GM12891 (cell line): ENCODE results near the gene EFHD1.
"Not testable (repeated sequence)": the region's sequence is repeated elsewhere in the genome, so short reads cannot be mapped to it uniquely, and the experiment has no call there.

Experiments
- DNase-seq: peaks from one replicate; pipeline ENCODE4 v3.0.0; 2011; ENCODE audit warnings: low spot score; ENCODE audit not compliant: insufficient read length
- FAIRE-seq: peaks from 2 replicates; lab custom pipeline; 2011; peaks lifted over from hg19 to GRCh38; lab: Jason Lieb, UNC
- PAX5 ChIP-seq: IDR thresholded peaks from 2 replicates; pipeline ENCODE4 v1.6.1; 2011; ENCODE audit warnings: low read length, moderate library complexity, mild to moderate bottlenecking; ENCODE audit not compliant: insufficient read depth, severe bottlenecking
- POLR2A ChIP-seq: IDR thresholded peaks from 2 replicates; pipeline ENCODE4 v1.6.1; 2011; ENCODE audit warnings: low read depth, low read length, control low read depth
- POLR2AphosphoS5 ChIP-seq: IDR thresholded peaks from 2 replicates; pipeline ENCODE4 v1.6.1; 2011; ENCODE audit warnings: low read depth, low read length, control low read depth
- POU2F2 ChIP-seq: IDR thresholded peaks from 2 replicates; pipeline ENCODE4 v1.6.1; 2011; ENCODE audit warnings: low read depth, mild to moderate bottlenecking, control low read depth, low read length, moderate library complexity
- SPI1 ChIP-seq: IDR thresholded peaks from 2 replicates; pipeline ENCODE4 v1.6.1; 2011; ENCODE audit warnings: low read depth, low read length, control low read depth
- TAF1 ChIP-seq: IDR thresholded peaks from 2 replicates; pipeline ENCODE4 v1.6.1; 2011; ENCODE audit warnings: low read depth, low read length, control low read depth

EFHD1 gene

DNA sequence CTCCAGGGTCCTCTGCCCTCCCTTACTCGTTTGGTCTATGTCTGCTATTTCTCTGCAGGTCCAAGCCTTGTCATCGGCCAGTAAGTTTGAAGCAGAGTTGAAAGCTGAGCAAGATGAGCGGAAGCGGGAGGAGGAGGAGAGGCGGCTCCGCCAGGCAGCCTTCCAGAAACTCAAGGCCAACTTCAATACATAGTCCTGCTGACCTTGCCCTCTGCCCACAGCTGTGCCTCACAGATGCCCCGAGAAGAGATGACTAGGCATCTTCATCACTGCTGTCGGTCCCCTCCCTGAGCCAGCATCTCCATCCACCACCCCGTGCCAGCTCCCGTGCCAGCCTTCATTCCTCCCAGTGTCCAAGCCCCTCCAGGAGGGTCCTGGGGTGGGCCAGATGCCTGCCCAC, 48.1 kb downstream of the EFHD1 start:
- TF ChIP-seq PAX5 (no peak), POLR2A (no peak), POU2F2 (no peak), SPI1 (no peak), POLR2AphosphoS5 (no peak), TAF1 (no peak)
- no peak for FAIRE-seq
- DNase-seq: no peak

DNA sequence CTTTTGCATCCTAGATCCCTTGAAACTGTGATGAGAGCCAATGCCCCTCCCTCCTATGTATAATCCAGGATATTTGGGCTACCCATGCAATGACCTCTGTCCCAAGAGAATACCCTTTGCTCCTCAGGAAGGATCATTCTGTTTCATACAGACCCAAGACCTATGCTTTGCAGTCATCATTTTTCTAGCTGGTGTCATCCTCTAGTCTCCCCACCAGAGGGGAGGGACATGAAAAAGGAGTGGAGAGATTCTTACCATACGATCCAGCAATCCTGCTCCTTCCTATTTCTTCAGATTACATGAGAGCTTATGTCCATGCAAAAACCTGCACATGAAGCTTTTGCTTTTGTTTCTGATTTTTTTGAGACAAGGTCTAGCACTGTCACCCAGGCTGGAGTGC, 50.0 kb downstream of the EFHD1 start:
- no peak for DNase-seq
- FAIRE-seq: no peak
- TF ChIP-seq TAF1 (no peak), POLR2AphosphoS5 (no peak), POU2F2 (no peak), POLR2A (no peak), PAX5 (no peak), SPI1 (no peak)

GRCh38 chr2:232685391-232685790, 52.0 kb downstream of the EFHD1 start:
- DNase-seq, FAIRE-seq: not testable (repeated sequence)

- TF ChIP-seq PAX5 (no peak), SPI1 (no peak), TAF1 (no peak), POLR2AphosphoS5 (no peak), POLR2A (no peak), POU2F2 (no peak)
- no peak for DNase-seq
- FAIRE-seq: no peak
Observed at GRCh38 chr2:232687382-232688160, 54.2 kb downstream of the EFHD1 start.

DNA sequence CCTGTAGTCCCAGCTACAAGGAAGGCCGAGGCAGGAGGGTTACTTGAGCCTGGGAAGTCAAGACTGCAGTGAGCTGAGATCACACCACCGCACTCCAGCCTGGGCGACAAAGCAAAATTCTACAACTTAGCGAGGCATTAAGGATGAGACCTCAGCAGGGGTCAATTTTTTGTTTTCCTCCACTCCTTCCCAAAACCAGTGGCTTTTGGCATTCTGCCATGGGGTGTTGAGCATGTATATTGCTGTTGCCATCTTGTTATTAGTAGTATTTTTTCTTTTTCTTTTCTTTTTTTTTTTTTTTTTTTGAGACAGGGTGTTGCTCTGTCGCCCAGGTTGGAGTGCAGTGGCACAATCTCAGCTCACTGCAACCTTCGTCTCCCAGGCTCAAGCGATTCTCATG, 54.8 kb downstream of the EFHD1 start:
- no peak for TF ChIP-seq POU2F2
- TF ChIP-seq PAX5: no peak
- TF ChIP-seq SPI1: no peak
- TF ChIP-seq TAF1: no peak
- FAIRE-seq (no peak), DNase-seq (no peak)

DNA sequence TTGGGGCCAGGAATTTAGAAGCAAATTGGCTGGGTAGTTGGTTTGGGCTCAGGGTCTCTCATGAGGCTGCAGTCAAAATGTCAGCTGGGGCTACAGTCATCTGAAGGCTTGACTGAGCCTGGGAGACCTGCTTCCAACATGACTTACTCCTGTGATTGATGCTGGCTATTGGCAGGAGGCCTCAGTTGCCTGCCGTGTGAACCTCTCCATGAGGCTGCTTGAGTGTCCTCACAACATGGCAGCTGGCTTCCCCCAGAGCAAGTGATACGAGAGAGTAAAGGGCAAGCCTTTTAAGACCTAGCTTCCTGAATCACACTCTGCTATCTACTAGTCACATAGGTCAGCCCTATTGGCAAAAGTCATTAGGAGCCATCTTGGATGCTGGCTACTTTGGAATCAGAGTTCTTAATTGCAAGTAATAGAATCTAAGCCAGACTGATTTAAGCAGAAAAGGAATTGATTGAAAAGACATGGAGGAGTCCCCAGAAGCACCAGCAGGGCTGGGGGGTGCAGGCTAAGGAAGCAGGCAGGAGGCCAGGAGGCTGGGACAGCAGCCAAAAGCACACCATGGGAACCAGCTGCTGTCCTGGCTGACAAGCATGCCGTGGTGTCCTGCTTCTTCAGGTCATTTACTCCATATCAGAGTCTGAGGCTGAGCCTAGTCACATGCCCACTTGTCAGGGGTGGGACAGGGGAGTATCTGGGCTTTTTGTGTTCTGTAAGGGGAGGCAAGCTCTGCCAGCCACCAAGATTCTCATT, 55.9 kb downstream of the EFHD1 start:
- TF ChIP-seq TAF1: no peak
- TF ChIP-seq POU2F2: no peak
- FAIRE-seq (no peak), DNase-seq (no peak)

DNA sequence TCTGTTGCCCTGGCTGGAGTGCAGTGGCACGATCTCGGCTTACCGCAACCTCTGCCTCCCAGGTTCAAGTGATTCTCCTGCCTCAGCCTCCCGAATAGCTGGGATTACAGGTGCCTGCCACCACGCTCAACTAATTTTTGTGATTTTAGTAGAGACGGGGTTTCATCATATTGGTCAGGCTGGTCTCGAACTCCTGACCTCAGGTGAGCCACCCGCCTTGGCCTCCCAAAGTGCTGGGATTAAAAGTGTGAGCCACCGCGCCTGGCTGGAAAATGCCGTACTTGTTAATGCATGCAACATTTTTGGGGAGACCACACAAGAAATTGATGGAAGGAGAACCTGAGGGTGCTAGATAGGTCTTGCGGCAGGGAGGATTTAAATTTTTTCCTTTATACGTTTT, 57.7 kb downstream of the EFHD1 start:
- not testable (repeated sequence) for DNase-seq, FAIRE-seq

- TF ChIP-seq POLR2A (no peak), POU2F2 (no peak), PAX5 (no peak), SPI1 (no peak), POLR2AphosphoS5 (no peak), TAF1 (no peak)
- DNase-seq: no peak
- FAIRE-seq: no peak
Observed at GRCh38 chr2:232693344-232693743, 59.9 kb downstream of the EFHD1 start.

- DNase-seq (no peak), FAIRE-seq (no peak)
- no peak for TF ChIP-seq POU2F2
- no peak for TF ChIP-seq TAF1
- no peak for TF ChIP-seq POLR2AphosphoS5
- TF ChIP-seq POLR2A: no peak
- TF ChIP-seq PAX5: no peak
- TF ChIP-seq SPI1: no peak
Observed at GRCh38 chr2:232696609-232697058, 63.2 kb downstream of the EFHD1 start.
